ENCODE data around the gene SEMA4D.

SEMA4D gene

GRCh38 chr9:89387197-89387849, 110.6 kb downstream of the SEMA4D start:
- no peak for TF ChIP-seq CTCF (IDR thresholded peaks at IDR 0.05; ENCODE audit: control extremely low read depth, extremely low read depth, low read depth, missing control alignments)
- DNase-seq (ENCODE audit: extremely low spot score) = no peak
- ChIA-PET CTCF (interaction anchor here (1.2 kb wide), 1 partner anchor 12 kb away, joined by 4 read pairs; no protein-coding TSS in a partner anchor), POLR2A (no interaction called here)

- no peak for DNase-seq (ENCODE audit: extremely low spot score)
- no peak for TF ChIP-seq CTCF (IDR thresholded peaks at IDR 0.05; ENCODE audit: control extremely low read depth, extremely low read depth, low read depth, missing control alignments)
- ChIA-PET POLR2A (no interaction called here), CTCF (no interaction called here)
Measured at GRCh38 chr9:89386797-89387196, 111.1 kb downstream of the SEMA4D start.

DNA sequence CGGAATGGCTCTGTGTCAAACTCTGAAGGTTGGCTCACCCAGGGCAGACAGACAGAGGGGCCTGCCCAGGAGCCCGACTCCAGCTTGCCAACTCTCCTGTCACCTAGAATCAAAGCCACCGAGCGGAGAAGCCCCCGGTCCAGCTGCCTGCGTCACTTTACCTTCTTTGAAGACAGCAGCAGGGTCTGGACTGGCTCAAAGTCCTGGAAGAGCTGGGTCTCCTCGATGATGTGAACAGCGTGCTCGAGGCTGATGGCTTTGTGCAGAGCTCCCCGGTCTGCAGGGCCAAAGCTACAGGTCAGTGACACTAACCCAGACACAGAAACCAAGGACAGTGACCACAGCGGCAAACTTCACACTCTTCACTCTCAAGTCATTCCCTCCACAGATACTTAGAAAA, 111.7 kb downstream of the SEMA4D start:
- no peak for DNase-seq (ENCODE audit: extremely low spot score)
- POLR2A ChIA-PET = no interaction called here
- CTCF ChIA-PET = interaction anchor here (0.9 to 1.3 kb wide), 2 partner anchors 11 to 19 kb away, joined by 3 to 4 read pairs; no protein-coding TSS in a partner anchor
- no peak for TF ChIP-seq CTCF (IDR thresholded peaks at IDR 0.05; ENCODE audit: control extremely low read depth, extremely low read depth, low read depth, missing control alignments)

GRCh38 chr9:89384783-89385182, 113.1 kb downstream of the SEMA4D start:
- no peak for TF ChIP-seq CTCF (IDR thresholded peaks at IDR 0.05; ENCODE audit: control extremely low read depth, extremely low read depth, low read depth, missing control alignments)
- no peak for DNase-seq (ENCODE audit: extremely low spot score)
- POLR2A ChIA-PET = no interaction called here
- CTCF ChIA-PET = no interaction called here

DNA sequence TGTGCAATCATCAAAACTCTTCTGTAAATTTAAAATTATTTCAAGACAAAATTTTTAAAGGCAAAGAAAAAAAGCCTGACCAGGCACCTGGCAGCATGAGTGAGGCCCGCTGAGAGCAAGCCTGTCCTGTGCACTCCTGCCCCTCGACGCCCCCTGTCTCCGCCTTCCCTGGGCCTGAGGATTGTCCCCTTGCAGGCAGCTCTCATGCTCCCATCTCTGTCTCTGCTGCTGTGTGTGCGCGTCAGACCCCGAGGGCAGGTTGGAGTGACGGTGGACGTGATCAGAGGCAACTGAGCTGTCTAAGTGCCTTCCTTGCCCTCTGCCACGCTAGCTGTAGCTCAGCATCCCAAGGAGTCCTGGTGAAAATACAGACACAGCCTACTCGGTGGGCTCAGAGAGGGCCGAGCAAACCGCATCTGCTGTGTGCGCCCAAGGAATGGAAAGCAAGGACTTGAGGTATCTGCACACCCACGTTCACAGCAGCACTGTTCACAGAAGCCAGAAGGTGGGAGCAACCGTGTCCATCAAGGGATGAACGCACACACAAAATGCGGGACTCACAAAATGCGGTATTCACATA, 114.1 kb downstream of the SEMA4D start:
- CTCF ChIA-PET = interaction anchor here (0.9 to 1.2 kb wide), 3 partner anchors 9 to 165 kb away, joined by 3 to 5 read pairs (median 3); no protein-coding TSS in a partner anchor
- DNase-seq (ENCODE audit: extremely low spot score) = no peak
- no peak for TF ChIP-seq CTCF (IDR thresholded peaks at IDR 0.05; ENCODE audit: control extremely low read depth, extremely low read depth, low read depth, missing control alignments)
- POLR2A ChIA-PET = no interaction called here

- DNase-seq (ENCODE audit: extremely low spot score) = no peak
- TF ChIP-seq CTCF (IDR thresholded peaks at IDR 0.05; ENCODE audit: control extremely low read depth, extremely low read depth, low read depth, missing control alignments) = no peak
- POLR2A ChIA-PET = no interaction called here
- CTCF ChIA-PET = interaction anchor here (0.9 to 1.6 kb wide), 6 partner anchors 8 to 166 kb away, joined by 3 to 9 read pairs (median 4); no protein-coding TSS in a partner anchor
Measured at GRCh38 chr9:89383030-89383720, 114.7 kb downstream of the SEMA4D start.
